Liver (tissue), 9 donors: ENCODE measurements around the gene PAXX. TPM values are rescaled to one million over a fixed set of nuclear protein-coding genes. Genes with fewer than 3 reads are reported as not detected.

Experiments
- DNase-seq: peaks from one replicate; pipeline ENCODE4 v3.0.0-alpha.2; 2017; ENCODE audit warnings: low spot score
- H3K27ac ChIP-seq, 2 donors: one replicate each; pipeline ENCODE4 v1.7.0; 2013; ENCODE audit warnings: inconsistent platforms in 2 of 2, low read length in 2 of 2, control low read depth in 1 of 2, low read depth in 1 of 2, mild to moderate bottlenecking in 1 of 2
- H3K27me3 ChIP-seq, 4 donors: one replicate each; pipeline versions ENCODE4 v1.6.1 to v1.7.0; 2013; ENCODE audit warnings: low read length in 3 of 4, inconsistent platforms in 1 of 4, mild to moderate bottlenecking in 1 of 4, moderate library complexity in 1 of 4; ENCODE audit not compliant: control insufficient read depth in 4 of 4, insufficient read depth in 4 of 4
- H3K36me3 ChIP-seq, 4 donors: one replicate each; pipeline versions ENCODE4 v1.6.1 to v1.7.0; 2013; ENCODE audit warnings: low read length in 3 of 4, mild to moderate bottlenecking in 3 of 4, low read depth in 1 of 4, moderate library complexity in 1 of 4; ENCODE audit not compliant: control insufficient read depth in 4 of 4, insufficient read depth in 3 of 4
- H3K4me1 ChIP-seq, 4 donors: one replicate each; pipeline versions ENCODE4 v1.6.1 to v1.7.0; 2013; ENCODE audit warnings: low read length in 3 of 4, mild to moderate bottlenecking in 3 of 4, moderate library complexity in 1 of 4; ENCODE audit not compliant: control insufficient read depth in 4 of 4, insufficient read depth in 4 of 4
- H3K4me3 ChIP-seq, 3 donors: one replicate each; pipeline versions ENCODE4 v1.6.1 to v1.7.0; 2013; ENCODE audit warnings: low read length in 3 of 3, control low read depth in 1 of 3, low read depth in 1 of 3, mild to moderate bottlenecking in 1 of 3
- H3K9ac ChIP-seq, 2 donors: one replicate each; pipeline ENCODE4 v1.7.0; 2013; ENCODE audit warnings: low read length in 2 of 2, mild to moderate bottlenecking in 2 of 2, moderate library complexity in 2 of 2, control low read depth in 1 of 2, low read depth in 1 of 2
- H3K9me3 ChIP-seq, 4 donors: one replicate each; pipeline versions ENCODE4 v1.6.1 to v1.7.0; 2013; ENCODE audit warnings: low read length in 3 of 4; ENCODE audit not compliant: control insufficient read depth in 4 of 4
- CTCF ChIP-seq: fragments of 150-350 bp; IDR thresholded peaks from 2 replicates; pipeline ENCODE4 v1.5.1; 2017; ENCODE audit warnings: improper control_type of control experiment, low read depth, low read length; ENCODE audit not compliant: missing input control
- EGR1 ChIP-seq, 2 donors: IDR thresholded peaks; 2 replicates each; pipeline ENCODE4 v1.6.1; 2016 to 2018; ENCODE audit warnings: antibody characterized with exemption in 2 of 2, low read depth in 2 of 2
- FOXA1 ChIP-seq: IDR thresholded peaks from 2 replicates; pipeline ENCODE4 v1.6.1; 2016; ENCODE audit warnings: antibody characterized with exemption
- FOXA2 ChIP-seq: IDR thresholded peaks from 2 replicates; pipeline ENCODE4 v1.6.1; 2016; ENCODE audit warnings: antibody characterized with exemption
- GABPA ChIP-seq, 2 donors: IDR thresholded peaks in 1 of 2; conservative IDR thresholded peaks in 1 of 2; 2 replicates each; pipeline ENCODE4 v1.6.1; 2016; ENCODE audit warnings: antibody characterized with exemption in 2 of 2, mild to moderate bottlenecking in 1 of 2, moderate library complexity in 1 of 2
- HNF4A ChIP-seq, 2 donors: conservative IDR thresholded peaks; 2 replicates each; pipeline ENCODE4 v1.6.1; 2016; ENCODE audit warnings: antibody characterized with exemption in 2 of 2, mild to moderate bottlenecking in 2 of 2
- HNF4G ChIP-seq: IDR thresholded peaks from 2 replicates; pipeline ENCODE4 v1.6.1; 2016; ENCODE audit warnings: antibody characterized with exemption
- JUND ChIP-seq, 2 donors: IDR thresholded peaks; 2 replicates each; pipeline ENCODE4 v1.6.1; 2016; ENCODE audit warnings: antibody characterized with exemption in 2 of 2
- NR2F2 ChIP-seq: IDR thresholded peaks from 2 replicates; pipeline ENCODE4 v1.6.1; 2016; ENCODE audit warnings: antibody characterized with exemption
- RAD21 ChIP-seq, 2 donors: IDR thresholded peaks; 2 replicates each; pipeline ENCODE4 v1.6.1; 2016; ENCODE audit warnings: antibody characterized with exemption in 2 of 2, mild to moderate bottlenecking in 2 of 2
- RXRA ChIP-seq, 2 donors: IDR thresholded peaks; 2 replicates each; pipeline ENCODE4 v1.6.1; 2017 to 2018; ENCODE audit warnings: antibody characterized with exemption in 2 of 2, mild to moderate bottlenecking in 1 of 2
- SP1 ChIP-seq: IDR thresholded peaks from 2 replicates; pipeline ENCODE4 v1.6.1; 2018; ENCODE audit warnings: antibody characterized with exemption, mild to moderate bottlenecking
- TAF1 ChIP-seq: conservative IDR thresholded peaks from 2 replicates; pipeline ENCODE4 v1.6.1; 2016; ENCODE audit warnings: antibody characterized with exemption, mild to moderate bottlenecking
- WGBS: extraction: QIAGEN DNeasy Blood & Tissue Kit; methylation state at CpG from one replicate; pipeline ENCODE4 v1.1.7; 2013; 5-methylcytosine and 5-hydroxymethylcytosine counted together
- polyA plus RNA-seq, 2 donors: library from polyadenylated mRNA; stranded (reverse) in 1 of 2; unstranded in 1 of 2; fragments of 200-250 nt in 1 of 2; fragments of >200 nt in 1 of 2; fragmentation: Nextera tagmentation in 1 of 2; extraction: Ambion mirVana in 1 of 2; gene quantifications; one replicate each; pipeline versions ENCODE4 v1.2.1 to v1.2.3, GENCODE V29; 2013 to 2015
- total RNA-seq, 2 donors: library from RNA; depleted of rRNA; stranded (reverse); fragments of >200 nt; gene quantifications; one replicate each; pipeline ENCODE4 v1.2.3, GENCODE V29; 2014
- TF ChIP-seq, protein P1 (sequence below): IDR thresholded peaks from 2 replicates; pipeline ENCODE4 v1.6.1; 2016; ENCODE audit warnings: antibody characterized with exemption
- TF ChIP-seq, protein P2 (sequence below): IDR thresholded peaks from 2 replicates; pipeline ENCODE4 v1.6.1; 2016; ENCODE audit warnings: antibody characterized with exemption, mild to moderate bottlenecking
- donor health status: healthy.
- donor health status: healthy.
- donor health status: healthy.
- donor health status: healthy.
- donor health status: healthy.

Gene PAXX
- total and polyA plus RNA-seq, 4 donors, result 7.3 to 34.1 (median 19.2) TPM

DNA sequence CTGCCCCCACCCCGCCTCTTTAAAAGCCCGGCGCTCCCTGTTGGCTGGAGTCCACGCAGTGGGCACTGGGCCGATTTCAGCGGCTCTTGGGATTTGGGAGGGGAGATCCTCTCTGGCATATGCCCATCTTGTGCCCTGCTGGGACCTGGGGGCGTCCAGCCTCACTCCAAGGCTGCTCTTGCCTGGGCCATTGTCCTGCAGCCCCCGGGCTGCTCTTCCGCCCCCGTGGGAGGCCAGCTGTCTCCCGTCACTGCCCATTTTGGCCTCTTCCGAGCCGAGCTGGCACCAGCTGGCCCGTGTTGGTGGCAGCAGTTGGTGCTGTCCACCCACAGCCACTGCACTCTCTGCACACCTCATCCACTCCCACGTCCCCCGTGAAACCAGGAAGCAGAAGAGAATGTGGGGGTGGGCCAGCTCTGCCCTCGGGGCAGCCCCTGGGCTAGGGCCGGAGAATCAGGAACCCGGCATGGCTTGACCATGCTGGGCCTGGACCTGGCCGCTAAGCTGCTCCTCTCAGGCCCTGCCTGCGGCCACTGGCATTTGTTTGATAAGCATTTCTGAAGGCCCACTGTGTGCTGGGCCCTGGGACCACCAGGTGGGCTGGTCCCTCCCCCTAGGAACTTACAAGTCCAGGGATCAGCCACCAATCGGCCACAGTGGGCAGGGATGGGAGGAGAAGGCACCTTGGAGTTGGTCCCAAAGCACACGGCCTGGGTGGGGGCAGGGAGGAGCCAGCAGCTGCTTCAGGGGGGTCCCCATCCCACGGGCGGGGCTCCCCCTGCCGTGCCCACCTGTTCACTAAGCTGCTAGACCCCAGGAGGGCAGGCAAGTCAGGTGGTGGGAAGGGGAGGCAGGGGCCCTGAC is 45.0 kb upstream of the PAXX start:
- Histone ChIP-seq H3K4me1 (peaks cover 10 to 50% (median 34%) of the 10 kb centered on the region in 4 donors), H3K36me3 (peaks cover 0 to under 1% (median 0%) of the 10 kb centered on the region in 4 donors), H3K9ac (peak overlapping the region; percentile 8 to 20), H3K27ac (peak overlapping the region; percentile 86 to 95), H3K27me3 (no peaks in the 10 kb centered on the region), H3K9me3 (no peaks in the 10 kb centered on the region), H3K4me3 (peak overlapping the region; percentile 9 to 78 (median 62))
- WGBS, result 29% methylated on average over 26 of the region's 26 CpGs
- TF ChIP-seq FOXA2 (no peak), HNF4A (conservative IDR thresholded peaks at IDR 0.05) (no peak)
- DNase-seq, result no peak

DNA sequence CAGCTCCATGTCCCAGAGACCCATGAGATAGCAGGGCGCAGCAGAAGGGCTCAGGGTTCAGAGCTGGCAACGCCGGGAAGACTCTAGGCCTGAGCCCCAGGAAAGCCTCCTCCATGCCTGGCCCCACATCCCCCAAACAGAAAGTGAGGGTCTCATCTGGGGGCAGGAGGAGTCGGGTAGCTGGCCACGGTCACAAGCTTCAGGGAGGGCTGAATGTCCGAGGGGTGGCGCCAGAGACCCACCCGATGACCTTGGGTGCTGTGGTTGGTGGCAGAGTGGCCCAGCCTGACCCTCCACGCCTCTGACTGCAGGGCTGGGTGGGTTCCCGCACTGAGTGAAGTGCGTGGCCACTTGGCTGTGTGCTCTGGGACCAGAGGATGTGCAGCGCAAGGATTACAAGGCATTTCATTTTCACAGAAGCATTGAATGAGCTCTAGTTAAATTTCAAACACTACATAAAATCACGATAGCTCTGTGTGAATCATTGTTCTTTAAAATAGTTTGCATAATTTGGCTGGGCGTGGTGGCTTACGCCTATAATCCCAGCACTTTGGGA is 44.2 kb upstream of the PAXX start:
- Histone ChIP-seq H3K27me3 (no peaks in the 10 kb centered on the region), H3K4me3 (peak overlapping the region in 2 of 3 donors; percentile 62 to 78), H3K36me3 (no peaks in the 10 kb centered on the region), H3K27ac (peak overlapping the region; percentile 86 to 95), H3K4me1 (peaks cover 10 to 42% (median 29%) of the 10 kb centered on the region in 4 donors), H3K9me3 (no peaks in the 10 kb centered on the region), H3K9ac (peak overlapping the region; percentile 20 to 26)
- 28% methylated on average over 15 of the region's 15 CpGs for WGBS
- TF ChIP-seq RAD21 (IDR thresholded peaks at IDR 0.05) (peak; percentile 66 to 73), TAF1 (no peak), CTCF (peak; percentile 38), RXRA (IDR thresholded peaks at IDR 0.05) (peak; percentile 23 to 61)
- peak; percentile 57 for DNase-seq

DNA sequence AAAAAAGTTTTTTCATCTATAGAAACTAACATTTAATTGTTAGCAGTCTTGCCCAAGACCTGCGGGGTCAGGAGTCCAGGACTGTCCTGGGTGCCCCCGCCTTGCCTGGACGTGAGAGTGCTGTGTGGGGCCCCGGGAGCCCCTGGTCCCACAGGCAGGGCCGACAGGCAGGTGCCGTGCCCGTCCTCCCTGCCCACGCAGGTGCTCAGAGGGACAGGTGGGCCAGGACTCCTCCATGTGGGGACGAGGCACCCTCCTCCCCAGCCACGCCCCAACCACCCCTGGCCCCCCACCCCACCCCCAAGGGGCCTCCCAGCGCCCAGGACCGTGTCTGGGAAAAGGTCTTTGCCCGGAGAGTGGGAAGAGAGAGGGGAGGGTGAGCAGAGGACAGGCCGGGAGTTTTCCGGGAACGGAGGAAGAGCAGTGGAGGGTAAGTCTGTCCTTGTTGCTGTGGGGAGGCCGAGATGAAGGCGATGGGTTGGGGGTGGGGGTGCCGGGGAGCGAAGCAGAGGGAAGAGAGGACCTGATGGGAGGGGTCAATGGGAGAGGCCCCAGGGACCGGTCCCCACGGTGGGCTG is 42.9 kb upstream of the PAXX start:
- Histone ChIP-seq H3K27ac (peak overlapping the region; percentile 67 to 95), H3K4me1 (peaks cover 10 to 37% (median 24%) of the 10 kb centered on the region in 4 donors), H3K4me3 (peak overlapping the region; percentile 19 to 61 (median 58)), H3K27me3 (no peaks in the 10 kb centered on the region), H3K36me3 (no peaks in the 10 kb centered on the region), H3K9me3 (no peaks in the 10 kb centered on the region), H3K9ac (peak overlapping the region in 1 of 2 donors; percentile 60)
- WGBS, result 6% methylated on average over 22 of the region's 22 CpGs
- peak; percentile 47 for DNase-seq
- TF ChIP-seq, protein P1, sequence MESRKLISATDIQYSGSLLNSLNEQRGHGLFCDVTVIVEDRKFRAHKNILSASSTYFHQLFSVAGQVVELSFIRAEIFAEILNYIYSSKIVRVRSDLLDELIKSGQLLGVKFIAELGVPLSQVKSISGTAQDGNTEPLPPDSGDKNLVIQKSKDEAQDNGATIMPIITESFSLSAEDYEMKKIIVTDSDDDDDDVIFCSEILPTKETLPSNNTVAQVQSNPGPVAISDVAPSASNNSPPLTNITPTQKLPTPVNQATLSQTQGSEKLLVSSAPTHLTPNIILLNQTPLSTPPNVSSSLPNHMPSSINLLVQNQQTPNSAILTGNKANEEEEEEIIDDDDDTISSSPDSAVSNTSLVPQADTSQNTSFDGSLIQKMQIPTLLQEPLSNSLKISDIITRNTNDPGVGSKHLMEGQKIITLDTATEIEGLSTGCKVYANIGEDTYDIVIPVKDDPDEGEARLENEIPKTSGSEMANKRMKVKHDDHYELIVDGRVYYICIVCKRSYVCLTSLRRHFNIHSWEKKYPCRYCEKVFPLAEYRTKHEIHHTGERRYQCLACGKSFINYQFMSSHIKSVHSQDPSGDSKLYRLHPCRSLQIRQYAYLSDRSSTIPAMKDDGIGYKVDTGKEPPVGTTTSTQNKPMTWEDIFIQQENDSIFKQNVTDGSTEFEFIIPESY, result no peak
- TF ChIP-seq FOXA2 (no peak), FOXA1 (no peak), GABPA (IDR thresholded peaks at IDR 0.05 in 1 of 2, conservative IDR thresholded peaks at IDR 0.05 in 1 of 2) (no peak), RAD21 (IDR thresholded peaks at IDR 0.05) (no peak), CTCF (no peak), RXRA (IDR thresholded peaks at IDR 0.05) (peak in 1 of 2 donors; percentile 3), EGR1 (IDR thresholded peaks at IDR 0.05; ENCODE audit: low read depth in 2 of 2) (no peak), NR2F2 (no peak), HNF4G (peak; percentile 0), JUND (IDR thresholded peaks at IDR 0.05) (no peak), HNF4A (conservative IDR thresholded peaks at IDR 0.05) (peak; percentile 63 to 80), SP1 (peak; percentile 18)
- TF ChIP-seq, protein P2, sequence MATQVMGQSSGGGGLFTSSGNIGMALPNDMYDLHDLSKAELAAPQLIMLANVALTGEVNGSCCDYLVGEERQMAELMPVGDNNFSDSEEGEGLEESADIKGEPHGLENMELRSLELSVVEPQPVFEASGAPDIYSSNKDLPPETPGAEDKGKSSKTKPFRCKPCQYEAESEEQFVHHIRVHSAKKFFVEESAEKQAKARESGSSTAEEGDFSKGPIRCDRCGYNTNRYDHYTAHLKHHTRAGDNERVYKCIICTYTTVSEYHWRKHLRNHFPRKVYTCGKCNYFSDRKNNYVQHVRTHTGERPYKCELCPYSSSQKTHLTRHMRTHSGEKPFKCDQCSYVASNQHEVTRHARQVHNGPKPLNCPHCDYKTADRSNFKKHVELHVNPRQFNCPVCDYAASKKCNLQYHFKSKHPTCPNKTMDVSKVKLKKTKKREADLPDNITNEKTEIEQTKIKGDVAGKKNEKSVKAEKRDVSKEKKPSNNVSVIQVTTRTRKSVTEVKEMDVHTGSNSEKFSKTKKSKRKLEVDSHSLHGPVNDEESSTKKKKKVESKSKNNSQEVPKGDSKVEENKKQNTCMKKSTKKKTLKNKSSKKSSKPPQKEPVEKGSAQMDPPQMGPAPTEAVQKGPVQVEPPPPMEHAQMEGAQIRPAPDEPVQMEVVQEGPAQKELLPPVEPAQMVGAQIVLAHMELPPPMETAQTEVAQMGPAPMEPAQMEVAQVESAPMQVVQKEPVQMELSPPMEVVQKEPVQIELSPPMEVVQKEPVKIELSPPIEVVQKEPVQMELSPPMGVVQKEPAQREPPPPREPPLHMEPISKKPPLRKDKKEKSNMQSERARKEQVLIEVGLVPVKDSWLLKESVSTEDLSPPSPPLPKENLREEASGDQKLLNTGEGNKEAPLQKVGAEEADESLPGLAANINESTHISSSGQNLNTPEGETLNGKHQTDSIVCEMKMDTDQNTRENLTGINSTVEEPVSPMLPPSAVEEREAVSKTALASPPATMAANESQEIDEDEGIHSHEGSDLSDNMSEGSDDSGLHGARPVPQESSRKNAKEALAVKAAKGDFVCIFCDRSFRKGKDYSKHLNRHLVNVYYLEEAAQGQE, result no peak
